Thyroid gland (tissue), 4 donors: Measurements from ENCODE around the gene CCDC170.

Experiments used
- CTCF ChIP-seq, 6 experiments: fragments of 200-600 bp in 3 of 6; fragments of 450-650 bp in 3 of 6; sonication (generic) in 3 of 6; IDR thresholded peaks; one replicate each; pipeline ENCODE4 v1.5.1; 2016 to 2019; ENCODE audit warnings: antibody characterized with exemption in 6 of 6, mild to moderate bottlenecking in 2 of 6, inconsistent platforms in 1 of 6, moderate library complexity in 1 of 6
- POLR2A ChIP-seq, 2 donors: fragments of 450-650 bp; IDR thresholded peaks; one replicate each; pipeline ENCODE4 v1.6.1; 2017; ENCODE audit warnings: antibody characterized with exemption in 2 of 2, mild to moderate bottlenecking in 2 of 2, moderate library complexity in 1 of 2

GRCh38 chr6:151544453-151544852 is 50.6 kb downstream of the CCDC170 start:
- TF ChIP-seq CTCF (IDR thresholded peaks at IDR 0.05): no peak
- no peak for TF ChIP-seq POLR2A (IDR thresholded peaks at IDR 0.05)
